Prostate gland (tissue), 2 donors: Measurements from ENCODE around the gene PELI3. TPM values are rescaled to one million over a fixed set of nuclear protein-coding genes. Genes with fewer than 3 reads are reported as not detected.

Experiments
- DNase-seq: peaks from one replicate; pipeline ENCODE4 v3.0.0-alpha.2; 2019; ENCODE audit warnings: low spot score
- H3K27ac ChIP-seq, 2 donors: fragments of 200-600 bp; sonication (generic); 2 replicates each; pipeline ENCODE4 v1.5.1; 2017 to 2019
- H3K27me3 ChIP-seq: fragments of 200-600 bp; sonication (generic); replicated peaks from 2 replicates; pipeline ENCODE4 v1.5.1; 2019; ENCODE audit not compliant: insufficient read depth
- H3K36me3 ChIP-seq, 2 donors: fragments of 200-600 bp; sonication (generic); 1 replicate in 1 of 2; 2 replicates in 1 of 2; pipeline versions ENCODE4 v1.5.1 to v1.8.1; 2017 to 2019
- H3K4me1 ChIP-seq: fragments of 200-600 bp; sonication (generic); replicated peaks from 2 replicates; pipeline ENCODE4 v1.5.1; 2019
- H3K4me3 ChIP-seq, 2 donors: fragments of 200-600 bp; sonication (generic); 2 replicates each; pipeline ENCODE4 v1.5.1; 2017 to 2019
- H3K9me3 ChIP-seq: fragments of 200-600 bp; sonication (generic); 2 replicates; pipeline ENCODE4 v1.5.1; 2017
- CTCF ChIP-seq, 4 experiments: fragments of 200-600 bp in 2 of 4; fragments of 450-650 bp in 2 of 4; sonication (generic) in 2 of 4; IDR thresholded peaks; 1 replicate in 3 of 4; 2 replicates in 1 of 4; pipeline ENCODE4 v1.5.1; 2016 to 2019; ENCODE audit warnings: antibody characterized with exemption in 4 of 4, mild to moderate bottlenecking in 2 of 4, moderate library complexity in 2 of 4
- POLR2A ChIP-seq: fragments of 450-650 bp; IDR thresholded peaks from one replicate; pipeline ENCODE4 v1.6.1; 2016; ENCODE audit warnings: antibody characterized with exemption, mild to moderate bottlenecking
- POLR2AphosphoS5 ChIP-seq: sonication (generic); formaldehyde crosslinking; IDR thresholded peaks from one replicate; pipeline ENCODE4 v1.6.1; 2017; ENCODE audit warnings: antibody characterized with exemption
- WGBS: methylation state at CpG from one replicate; pipeline ENCODE4 v1.1.5; 2018; 5-methylcytosine and 5-hydroxymethylcytosine counted together
- intact Hi-C: fragments of 100-400 bp; cut with DNase I; formaldehyde crosslinking; loops from one replicate; pipeline ENCODE4 v1.14.2; 2022
- total RNA-seq, 2 donors: library from RNA; depleted of rRNA; stranded (reverse); fragments of >200 nt; gene quantifications; one replicate each; pipeline ENCODE4 v1.1.0, GENCODE V29; 2016

PELI3 gene
- total RNA-seq, 2 donors from 2014 or later: 23.9 to 27.0 TPM

- Histone ChIP-seq H3K4me1 (no peaks in the 10 kb centered on the region), H3K9me3 (no peaks in the 10 kb centered on the region), H3K27ac (peak within 1 kb of the TSS; percentile 85 to 90), H3K36me3 (no peaks in the 10 kb centered on the region), H3K27me3 (no peaks in the 10 kb centered on the region), H3K4me3 (peak within 1 kb of the TSS; percentile 59 to 63)
- DNase-seq: peak; percentile 97
- TF ChIP-seq POLR2A: peak; percentile 91
- peak; percentile 95 for TF ChIP-seq POLR2AphosphoS5
- peak in 2 of 4 experiments; percentile 15 to 31 for TF ChIP-seq CTCF (IDR thresholded peaks at IDR 0.05)
- intact Hi-C loops: loop anchor here (2.0 kb wide), 1 partner anchor 14 kb away; the partner anchor contains the start of gene PELI3
- under 1% methylated on average over 57 of the region's 62 CpGs for WGBS
Measured at GRCh38 chr11:66480117-66480938, 13.6 kb downstream of the PELI3 start, which contains the start of gene DPP3. Gene DPP3, plus strand, starts transcription at chr11:66480434. Its CDS starts 1,767 bp downstream, at chr11:66482201.

DNA sequence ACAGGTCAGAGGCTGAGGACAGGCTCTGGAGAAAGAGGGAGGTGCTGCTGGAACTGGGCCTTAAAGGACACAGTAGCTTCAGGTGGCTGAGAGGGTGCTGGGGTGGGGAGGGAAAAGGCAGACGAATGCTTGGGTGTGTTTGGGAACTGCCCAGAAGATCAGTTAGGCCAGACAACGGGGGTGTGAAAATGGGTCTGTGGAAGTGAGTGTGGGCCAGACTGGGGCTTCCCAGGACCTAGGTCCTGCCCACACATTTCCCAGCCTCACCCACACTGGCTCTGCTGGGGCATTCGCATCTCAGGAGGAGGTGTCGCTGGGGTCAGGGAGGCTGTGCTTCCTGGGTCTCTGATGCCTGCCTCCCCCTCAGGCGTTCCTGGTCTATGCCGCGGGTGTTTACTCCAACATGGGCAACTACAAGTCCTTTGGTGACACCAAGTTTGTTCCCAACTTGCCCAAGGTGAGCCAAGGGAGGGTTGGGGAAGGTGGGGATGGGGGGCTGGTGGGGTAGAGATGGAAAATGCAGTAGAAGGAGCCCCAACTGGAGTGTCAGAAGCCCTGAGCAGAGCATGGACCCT, 18.2 kb downstream of the PELI3 start:
- H3K4me3 ChIP-seq: no peak overlapping the region
- peaks cover 3 to 9% of the 10 kb centered on the region in 2 donors for H3K36me3 ChIP-seq
- no peak overlapping the region for H3K27ac ChIP-seq
- H3K4me1 ChIP-seq: no peaks in the 10 kb centered on the region
- no peaks in the 10 kb centered on the region for H3K27me3 ChIP-seq
- H3K9me3 ChIP-seq: no peaks in the 10 kb centered on the region
- intact Hi-C loops: no loop called here
- DNase-seq: no peak
- 90% methylated on average over 7 of the region's 7 CpGs for WGBS
- TF ChIP-seq POLR2A (no peak), POLR2AphosphoS5 (no peak), CTCF (IDR thresholded peaks at IDR 0.05) (no peak)

- intact Hi-C loops: no loop called here
- no peak overlapping the region for H3K27ac ChIP-seq
- TF ChIP-seq POLR2AphosphoS5 (no peak), CTCF (IDR thresholded peaks at IDR 0.05) (no peak), POLR2A (no peak)
- H3K4me1 ChIP-seq: no peaks in the 10 kb centered on the region
- no peak for DNase-seq
- no peaks in the 10 kb centered on the region for H3K27me3 ChIP-seq
- H3K36me3 ChIP-seq: peaks cover 3 to 21% of the 10 kb centered on the region in 2 donors
- H3K4me3 ChIP-seq: no peak overlapping the region
- H3K9me3 ChIP-seq: no peaks in the 10 kb centered on the region
- 94% methylated on average over 10 of the region's 10 CpGs for WGBS
Measured at GRCh38 chr11:66488957-66489356, 22.3 kb downstream of the PELI3 start.

DNA sequence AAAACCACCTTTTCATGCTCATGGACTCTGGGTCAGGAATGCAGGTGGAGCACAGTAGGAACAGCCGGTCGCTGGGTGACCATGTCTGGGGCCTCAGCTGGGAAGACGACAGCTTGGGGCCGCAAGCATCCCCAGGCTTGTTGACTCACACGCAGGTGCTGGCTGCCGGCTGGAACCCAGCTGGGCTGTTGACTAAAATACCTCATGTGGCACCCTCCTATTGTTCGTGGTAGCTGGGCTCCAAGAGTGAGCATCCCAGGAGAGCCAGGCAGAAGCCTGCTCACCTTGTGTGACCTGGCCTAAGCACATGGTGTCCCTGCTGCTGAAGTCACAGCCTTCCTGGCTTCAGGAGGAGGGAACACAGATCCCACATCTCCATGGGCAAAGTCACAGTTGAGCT, 22.9 kb downstream of the PELI3 start:
- no peak for DNase-seq
- no peak overlapping the region for H3K27ac ChIP-seq
- H3K4me3 ChIP-seq: no peak overlapping the region
- H3K36me3 ChIP-seq: peaks cover 3 to 25% of the 10 kb centered on the region in 2 donors
- intact Hi-C loops: no loop called here
- H3K27me3 ChIP-seq: no peaks in the 10 kb centered on the region
- no peaks in the 10 kb centered on the region for H3K4me1 ChIP-seq
- no peaks in the 10 kb centered on the region for H3K9me3 ChIP-seq
- TF ChIP-seq CTCF (IDR thresholded peaks at IDR 0.05) (no peak), POLR2A (no peak), POLR2AphosphoS5 (no peak)
- 90% methylated on average over 7 of the region's 7 CpGs for WGBS
